Breast epithelium (tissue), 4 donors: ENCODE measurements around the gene WDFY2. TPM values are rescaled to one million over a fixed set of nuclear protein-coding genes. Genes with fewer than 3 reads are reported as not detected.
A peak's percentile ranks its signal among the peaks of the same experiment; 100 is the strongest.

Experiments used
- DNase-seq, 2 donors: peaks; one replicate each; pipeline ENCODE4 v3.0.0-alpha.2; 2019; ENCODE audit warnings: low spot score in 2 of 2
- H3K27ac ChIP-seq, 2 donors: fragments of 200-600 bp; sonication (generic) in 1 of 2; one replicate each; pipeline ENCODE4 v1.5.1; 2016 to 2019; ENCODE audit warnings: mild to moderate bottlenecking in 1 of 2
- H3K27me3 ChIP-seq, 2 donors: fragments of 200-600 bp; sonication (generic) in 1 of 2; one replicate each; pipeline versions ENCODE4 v1.5.1 to v1.6.0; 2017 to 2019; ENCODE audit warnings: control low read depth in 1 of 2, mild to moderate bottlenecking in 1 of 2
- H3K36me3 ChIP-seq: fragments of 200-600 bp; one replicate; pipeline ENCODE4 v1.5.1; 2019
- H3K4me1 ChIP-seq, 2 donors: fragments of 200-600 bp; sonication (generic); one replicate each; pipeline ENCODE4 v1.5.1; 2016 to 2019; ENCODE audit warnings: control low read depth in 1 of 2
- H3K4me3 ChIP-seq, 3 donors: fragments of 200-600 bp; sonication (generic); 1 replicate in 2 of 3; 2 replicates in 1 of 3; pipeline ENCODE4 v1.5.1; 2016 to 2019; ENCODE audit warnings: mild to moderate bottlenecking in 3 of 3, moderate library complexity in 2 of 3
- H3K9me3 ChIP-seq, 2 donors: fragments of 200-600 bp; sonication (generic) in 1 of 2; one replicate each; pipeline ENCODE4 v1.5.1; 2016 to 2019; ENCODE audit warnings: control low read depth in 1 of 2
- POLR2A ChIP-seq: fragments of 450-650 bp; IDR thresholded peaks from one replicate; pipeline ENCODE4 v1.6.1; 2016; ENCODE audit warnings: antibody characterized with exemption, mild to moderate bottlenecking, moderate library complexity
- POLR2AphosphoS5 ChIP-seq, 3 donors: sonication (generic); formaldehyde crosslinking; IDR thresholded peaks; one replicate each; pipeline ENCODE4 v1.6.1; 2017; ENCODE audit warnings: antibody characterized with exemption in 3 of 3
- intact Hi-C: fragments of 100-400 bp; cut with DNase I; formaldehyde crosslinking; loops from one replicate; pipeline ENCODE4 v1.15.1; 2023; ENCODE audit warnings: low total_unique reads
- total RNA-seq, 3 donors: library from RNA; depleted of rRNA; stranded (reverse); fragments of >200 nt; gene quantifications; one replicate each; pipeline ENCODE4 v1.1.0, GENCODE V29; 2016
- TF ChIP-seq, protein P1 (sequence below), 3 donors: fragments of 450-650 bp; IDR thresholded peaks; one replicate each; pipeline ENCODE4 v1.5.1; 2016 to 2017; ENCODE audit warnings: antibody characterized with exemption in 3 of 3, mild to moderate bottlenecking in 3 of 3, moderate library complexity in 3 of 3

WDFY2 gene
- total RNA-seq, 3 donors from 2014 or later: 21.0 to 27.7 (median 21.4) TPM

DNA sequence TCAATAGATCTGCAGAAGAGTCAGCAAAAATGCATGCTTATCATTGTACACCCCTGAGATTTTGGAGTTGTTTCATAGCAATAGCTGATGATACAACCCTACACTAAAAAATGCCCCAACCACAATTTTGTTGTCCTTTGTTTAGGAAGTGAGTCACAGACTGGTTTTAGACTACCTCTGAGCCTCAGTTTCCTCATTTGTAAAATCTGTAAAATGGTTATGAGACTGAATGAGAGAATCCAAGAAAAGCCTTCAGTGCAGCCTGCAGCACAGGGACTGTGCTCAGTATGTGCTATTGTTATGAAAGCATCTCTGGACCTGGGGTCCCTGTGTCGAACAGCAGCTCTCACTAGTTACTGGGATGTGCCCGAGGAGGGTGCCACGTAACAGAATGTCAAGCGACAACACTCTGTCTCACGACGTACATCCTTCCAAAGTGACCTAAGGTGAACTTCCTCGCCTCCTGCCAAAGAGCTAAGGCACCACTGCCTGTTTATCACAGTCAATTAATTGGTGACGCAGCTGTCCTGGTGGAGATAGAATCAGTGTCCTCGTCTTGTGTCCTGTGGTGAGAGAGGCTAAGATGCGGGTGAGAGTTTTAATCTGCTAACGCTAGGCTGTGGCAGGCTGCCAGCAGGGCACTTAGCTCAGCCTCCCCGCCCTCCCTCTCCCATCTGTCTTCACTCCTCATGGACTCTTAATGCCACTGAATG lies 201.6 kb downstream of the WDFY2 start:
- Histone ChIP-seq H3K36me3 (no peaks in the 10 kb centered on the region), H3K27ac (peak overlapping the region; percentile 65 to 92)

DNA sequence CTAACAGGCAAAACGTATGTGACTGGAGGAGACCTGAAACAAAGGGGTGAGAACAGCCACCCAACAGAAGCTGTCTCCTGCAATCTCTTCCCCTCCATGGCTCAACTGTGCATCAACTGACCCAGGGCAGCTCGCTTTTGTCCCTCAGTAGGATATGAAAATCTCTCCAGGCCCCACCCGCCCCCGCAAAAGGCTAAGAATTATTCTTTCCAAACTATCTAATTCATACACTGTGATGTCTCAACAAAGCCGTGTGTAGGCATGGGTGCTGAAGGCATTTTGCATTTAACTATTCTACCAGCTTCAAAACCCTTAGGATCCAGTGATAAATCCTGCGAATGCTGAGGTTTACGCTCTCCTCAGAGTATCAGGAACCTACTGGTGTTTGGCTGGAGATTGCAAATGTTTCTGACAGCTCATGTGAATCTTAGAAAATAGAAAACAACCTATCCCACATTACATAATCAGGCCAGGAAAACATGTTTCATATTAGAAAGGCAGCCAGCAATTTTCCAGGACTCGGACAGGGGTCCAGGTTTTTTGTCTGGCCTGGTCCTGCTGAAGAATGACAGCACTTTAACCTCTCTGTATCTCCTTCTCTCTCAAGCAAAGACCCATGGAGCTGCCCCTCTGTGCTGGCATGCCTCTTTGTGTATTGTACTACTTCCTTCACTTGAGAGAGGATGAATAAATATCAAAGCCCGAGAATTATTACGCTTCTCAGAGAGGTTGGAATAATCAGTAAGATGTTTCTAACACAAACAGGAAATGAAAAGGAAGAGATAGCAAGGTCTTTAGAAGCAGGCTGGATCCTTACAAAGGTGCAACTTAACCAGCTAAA lies 202.4 kb downstream of the WDFY2 start:
- intact Hi-C loops: no loop called here
- TF ChIP-seq POLR2AphosphoS5 (IDR thresholded peaks at IDR 0.05) (peak in 2 of 3 donors; percentile 12 to 13), POLR2A (no peak)
- Histone ChIP-seq H3K27me3 (no peaks in the 10 kb centered on the region), H3K36me3 (no peaks in the 10 kb centered on the region), H3K4me1 (no peaks in the 10 kb centered on the region), H3K27ac (peak overlapping the region; percentile 65 to 92), H3K4me3 (peak overlapping the region in 1 of 3 donors; percentile 13), H3K9me3 (no peaks in the 10 kb centered on the region)
- no peak for DNase-seq

More for the DNA sequence above, 201.6 kb downstream of the WDFY2 start:
- intact Hi-C loops: no loop called here
- H3K4me1 ChIP-seq: no peaks in the 10 kb centered on the region
- TF ChIP-seq POLR2AphosphoS5 (IDR thresholded peaks at IDR 0.05) (peak; percentile 24 to 70 (median 27)), POLR2A (no peak)
- TF ChIP-seq, protein P1, sequence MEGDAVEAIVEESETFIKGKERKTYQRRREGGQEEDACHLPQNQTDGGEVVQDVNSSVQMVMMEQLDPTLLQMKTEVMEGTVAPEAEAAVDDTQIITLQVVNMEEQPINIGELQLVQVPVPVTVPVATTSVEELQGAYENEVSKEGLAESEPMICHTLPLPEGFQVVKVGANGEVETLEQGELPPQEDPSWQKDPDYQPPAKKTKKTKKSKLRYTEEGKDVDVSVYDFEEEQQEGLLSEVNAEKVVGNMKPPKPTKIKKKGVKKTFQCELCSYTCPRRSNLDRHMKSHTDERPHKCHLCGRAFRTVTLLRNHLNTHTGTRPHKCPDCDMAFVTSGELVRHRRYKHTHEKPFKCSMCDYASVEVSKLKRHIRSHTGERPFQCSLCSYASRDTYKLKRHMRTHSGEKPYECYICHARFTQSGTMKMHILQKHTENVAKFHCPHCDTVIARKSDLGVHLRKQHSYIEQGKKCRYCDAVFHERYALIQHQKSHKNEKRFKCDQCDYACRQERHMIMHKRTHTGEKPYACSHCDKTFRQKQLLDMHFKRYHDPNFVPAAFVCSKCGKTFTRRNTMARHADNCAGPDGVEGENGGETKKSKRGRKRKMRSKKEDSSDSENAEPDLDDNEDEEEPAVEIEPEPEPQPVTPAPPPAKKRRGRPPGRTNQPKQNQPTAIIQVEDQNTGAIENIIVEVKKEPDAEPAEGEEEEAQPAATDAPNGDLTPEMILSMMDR (IDR thresholded peaks at IDR 0.05): no peak
- H3K9me3 ChIP-seq: no peaks in the 10 kb centered on the region
- DNase-seq: no peak
- no peaks in the 10 kb centered on the region for H3K27me3 ChIP-seq
- peak overlapping the region in 1 of 3 donors; percentile 13 for H3K4me3 ChIP-seq

DNA sequence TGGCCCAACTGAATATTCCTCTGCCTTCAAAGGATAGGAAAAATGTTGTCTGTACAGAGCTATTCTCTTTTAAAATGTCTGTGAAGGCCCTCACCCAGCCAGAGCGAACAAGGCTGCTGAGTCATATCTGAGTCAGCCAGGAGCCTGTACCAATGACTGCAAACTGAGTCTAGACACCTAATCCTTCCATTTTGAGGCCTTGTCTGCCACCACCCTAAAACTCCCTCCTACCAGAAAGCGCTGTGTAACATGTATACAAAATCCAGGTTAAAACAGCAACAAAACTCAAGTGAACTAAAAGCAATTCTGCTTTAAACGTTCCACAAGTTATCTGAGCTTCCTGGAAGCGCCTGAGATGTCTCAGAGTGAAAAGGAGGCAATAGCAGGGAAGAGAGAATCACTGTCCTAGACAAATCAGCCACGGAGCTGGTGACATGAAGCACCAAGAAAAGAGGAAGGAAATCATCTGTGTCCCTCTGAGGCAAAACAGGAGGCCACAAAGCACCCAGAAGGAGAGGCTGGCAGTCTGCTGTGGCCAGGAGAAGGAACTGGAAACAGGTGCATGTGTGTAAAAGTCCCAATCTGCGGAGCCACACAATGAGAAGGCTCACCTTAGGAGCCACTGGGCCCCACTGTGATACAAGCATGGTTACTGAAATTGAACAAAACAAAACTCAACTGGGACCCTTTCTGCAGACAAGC lies 209.5 kb downstream of the WDFY2 start:
- no peak overlapping the region for H3K27ac ChIP-seq
- no peak for DNase-seq
- no peak overlapping the region for H3K4me3 ChIP-seq
- no peaks in the 10 kb centered on the region for H3K27me3 ChIP-seq
- no peaks in the 10 kb centered on the region for H3K36me3 ChIP-seq
- no peak for TF ChIP-seq POLR2AphosphoS5 (IDR thresholded peaks at IDR 0.05)
- TF ChIP-seq, protein P1 (IDR thresholded peaks at IDR 0.05): no peak
- no peak for TF ChIP-seq POLR2A
- no peaks in the 10 kb centered on the region for H3K4me1 ChIP-seq
- no peaks in the 10 kb centered on the region for H3K9me3 ChIP-seq
- intact Hi-C loops: no loop called here

DNA sequence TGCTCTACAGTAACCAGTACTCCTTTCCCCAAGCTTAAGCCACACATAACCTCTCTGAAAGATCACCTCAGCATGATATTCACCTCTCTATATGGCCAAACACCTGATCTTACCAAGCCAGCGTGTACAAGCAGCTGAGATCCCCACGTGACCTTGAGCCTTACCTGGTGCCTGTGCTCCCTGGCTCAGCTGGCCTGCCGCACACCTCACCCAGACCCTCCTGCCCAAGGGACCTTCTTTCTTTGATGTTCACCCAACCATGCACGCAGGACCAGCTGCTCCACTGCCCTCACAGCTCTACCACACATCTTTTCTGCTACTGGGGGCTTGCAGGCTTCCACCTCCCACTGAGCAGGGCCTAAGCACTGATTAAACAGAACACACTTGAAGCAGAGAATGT lies 210.7 kb downstream of the WDFY2 start:
- no peaks in the 10 kb centered on the region for H3K4me1 ChIP-seq
- TF ChIP-seq, protein P1 (IDR thresholded peaks at IDR 0.05): no peak
- TF ChIP-seq POLR2A (no peak), POLR2AphosphoS5 (IDR thresholded peaks at IDR 0.05) (no peak)
- intact Hi-C loops: no loop called here

DNA sequence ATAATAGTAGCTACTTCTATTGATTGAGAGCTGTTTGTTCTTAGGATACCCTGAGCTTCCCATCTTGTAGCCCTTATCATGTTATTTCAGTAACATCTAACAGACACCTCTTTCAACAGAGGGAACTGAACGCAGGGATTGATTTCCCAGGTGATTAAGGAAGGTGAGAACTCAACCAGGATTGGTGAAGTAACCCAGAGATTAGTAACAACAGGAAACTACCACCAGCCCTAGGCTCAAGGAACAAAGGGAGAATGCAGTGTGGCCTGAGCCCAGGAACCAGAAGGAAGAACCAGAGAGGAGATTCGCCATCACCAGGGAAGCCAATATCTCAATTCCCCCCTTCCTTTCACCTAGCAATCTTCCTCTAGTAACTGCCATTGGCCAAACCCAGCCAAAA lies 211.2 kb downstream of the WDFY2 start:
- H3K4me1 ChIP-seq: no peaks in the 10 kb centered on the region
- no peak overlapping the region for H3K4me3 ChIP-seq
- H3K27ac ChIP-seq: no peak overlapping the region
- intact Hi-C loops: no loop called here
- TF ChIP-seq POLR2A (no peak), POLR2AphosphoS5 (IDR thresholded peaks at IDR 0.05) (no peak)
- TF ChIP-seq, protein P1 (IDR thresholded peaks at IDR 0.05): no peak
- no peaks in the 10 kb centered on the region for H3K27me3 ChIP-seq
- DNase-seq: no peak
- no peaks in the 10 kb centered on the region for H3K36me3 ChIP-seq
- no peaks in the 10 kb centered on the region for H3K9me3 ChIP-seq

More for the DNA sequence above, 210.7 kb downstream of the WDFY2 start:
- Histone ChIP-seq H3K9me3 (no peaks in the 10 kb centered on the region), H3K36me3 (no peaks in the 10 kb centered on the region), H3K27ac (no peak overlapping the region), H3K4me3 (no peak overlapping the region), H3K27me3 (no peaks in the 10 kb centered on the region)
- DNase-seq: no peak
